Measurements from ENCODE around the gene PPBP.

The PPBP gene

DNA sequence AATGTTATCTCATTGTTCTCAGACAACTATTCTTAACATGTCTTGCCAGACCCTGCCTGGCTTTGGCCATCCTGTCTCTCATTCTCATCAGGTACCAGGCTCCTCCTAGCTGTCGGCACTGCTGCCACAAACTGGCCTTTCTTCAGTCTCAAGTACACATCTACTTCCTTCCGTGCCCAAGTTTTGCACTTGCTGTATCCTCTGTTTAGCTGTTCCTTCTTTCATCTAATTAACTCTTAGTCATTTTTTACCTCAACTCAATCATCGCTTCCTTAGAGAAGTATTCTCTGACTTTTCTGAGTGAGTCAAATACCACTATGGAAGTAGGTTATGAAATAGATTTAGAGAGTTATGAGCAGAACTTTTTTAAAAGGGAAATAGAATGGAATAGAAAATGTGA, 30.8 kb upstream of the PPBP start:
- TF ChIP-seq SIN3A (IDR thresholded peaks at IDR 0.05; ENCODE audit: borderline replicate concordance, insufficient read depth, low read length): no peak
- TF ChIP-seq POLR2AphosphoS5 (IDR thresholded peaks at IDR 0.05; ENCODE audit: low read depth, low read length): no peak
- no peak for TF ChIP-seq TAF1 (IDR thresholded peaks at IDR 0.05; ENCODE audit: borderline replicate concordance, insufficient read depth, low read length)
- TF ChIP-seq FOXP2 (optimal IDR thresholded peaks at IDR 0.05; ENCODE audit: borderline replicate concordance, extremely low read depth, extremely low read length, insufficient read depth): no peak
- TF ChIP-seq, protein P1, sequence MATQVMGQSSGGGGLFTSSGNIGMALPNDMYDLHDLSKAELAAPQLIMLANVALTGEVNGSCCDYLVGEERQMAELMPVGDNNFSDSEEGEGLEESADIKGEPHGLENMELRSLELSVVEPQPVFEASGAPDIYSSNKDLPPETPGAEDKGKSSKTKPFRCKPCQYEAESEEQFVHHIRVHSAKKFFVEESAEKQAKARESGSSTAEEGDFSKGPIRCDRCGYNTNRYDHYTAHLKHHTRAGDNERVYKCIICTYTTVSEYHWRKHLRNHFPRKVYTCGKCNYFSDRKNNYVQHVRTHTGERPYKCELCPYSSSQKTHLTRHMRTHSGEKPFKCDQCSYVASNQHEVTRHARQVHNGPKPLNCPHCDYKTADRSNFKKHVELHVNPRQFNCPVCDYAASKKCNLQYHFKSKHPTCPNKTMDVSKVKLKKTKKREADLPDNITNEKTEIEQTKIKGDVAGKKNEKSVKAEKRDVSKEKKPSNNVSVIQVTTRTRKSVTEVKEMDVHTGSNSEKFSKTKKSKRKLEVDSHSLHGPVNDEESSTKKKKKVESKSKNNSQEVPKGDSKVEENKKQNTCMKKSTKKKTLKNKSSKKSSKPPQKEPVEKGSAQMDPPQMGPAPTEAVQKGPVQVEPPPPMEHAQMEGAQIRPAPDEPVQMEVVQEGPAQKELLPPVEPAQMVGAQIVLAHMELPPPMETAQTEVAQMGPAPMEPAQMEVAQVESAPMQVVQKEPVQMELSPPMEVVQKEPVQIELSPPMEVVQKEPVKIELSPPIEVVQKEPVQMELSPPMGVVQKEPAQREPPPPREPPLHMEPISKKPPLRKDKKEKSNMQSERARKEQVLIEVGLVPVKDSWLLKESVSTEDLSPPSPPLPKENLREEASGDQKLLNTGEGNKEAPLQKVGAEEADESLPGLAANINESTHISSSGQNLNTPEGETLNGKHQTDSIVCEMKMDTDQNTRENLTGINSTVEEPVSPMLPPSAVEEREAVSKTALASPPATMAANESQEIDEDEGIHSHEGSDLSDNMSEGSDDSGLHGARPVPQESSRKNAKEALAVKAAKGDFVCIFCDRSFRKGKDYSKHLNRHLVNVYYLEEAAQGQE (IDR thresholded peaks at IDR 0.05; ENCODE audit: insufficient read depth in 1 of 2, low read depth in 2 of 2, low read length in 2 of 2): no peak

DNA sequence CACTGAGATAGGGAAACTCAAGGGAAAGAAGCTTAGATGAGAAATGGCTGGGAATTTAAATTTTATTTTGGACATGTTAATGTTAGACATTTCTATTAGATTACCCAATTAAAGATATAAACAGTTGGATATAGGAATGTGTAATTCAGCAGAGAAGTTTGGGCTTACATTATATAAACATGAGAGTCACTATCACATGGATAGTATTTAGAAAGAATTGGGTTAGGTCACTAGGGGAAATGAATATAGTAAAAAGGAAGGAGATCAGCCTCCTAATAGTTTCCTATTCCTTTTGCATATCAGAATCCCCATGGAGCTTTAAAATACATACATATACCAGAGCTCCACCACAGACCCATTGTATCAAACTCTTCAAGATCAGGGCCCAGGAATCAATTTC, 30.1 kb upstream of the PPBP start:
- TF ChIP-seq FOXP2 (optimal IDR thresholded peaks at IDR 0.05; ENCODE audit: borderline replicate concordance, extremely low read depth, extremely low read length, insufficient read depth) (no peak), TAF1 (IDR thresholded peaks at IDR 0.05; ENCODE audit: borderline replicate concordance, insufficient read depth, low read length) (no peak), SIN3A (IDR thresholded peaks at IDR 0.05; ENCODE audit: borderline replicate concordance, insufficient read depth, low read length) (no peak), POLR2AphosphoS5 (IDR thresholded peaks at IDR 0.05; ENCODE audit: low read depth, low read length) (no peak)
- TF ChIP-seq, protein P1 (IDR thresholded peaks at IDR 0.05; ENCODE audit: insufficient read depth in 1 of 2, low read depth in 2 of 2, low read length in 2 of 2): no peak

DNA sequence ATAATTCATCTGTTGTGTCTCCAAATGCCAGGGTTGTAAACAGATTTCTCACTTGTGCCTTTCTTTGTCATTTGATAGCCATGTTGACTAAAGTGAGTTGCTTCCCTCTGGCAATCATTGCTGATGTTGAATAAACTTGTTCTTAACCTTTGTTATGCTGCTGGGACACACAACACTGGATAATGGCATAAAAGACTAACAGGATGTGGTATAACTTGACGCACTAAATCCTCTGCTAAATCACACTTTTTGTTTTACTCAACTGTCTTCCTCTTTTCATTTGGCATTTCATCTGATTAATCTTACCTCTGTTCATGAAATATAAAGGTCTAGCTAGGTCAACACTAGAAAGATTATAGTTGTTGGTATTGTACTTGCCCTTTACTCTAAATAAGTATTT, 28.1 kb upstream of the PPBP start:
- TF ChIP-seq SIN3A (IDR thresholded peaks at IDR 0.05; ENCODE audit: borderline replicate concordance, insufficient read depth, low read length) (no peak), POLR2AphosphoS5 (IDR thresholded peaks at IDR 0.05; ENCODE audit: low read depth, low read length) (no peak), TAF1 (IDR thresholded peaks at IDR 0.05; ENCODE audit: borderline replicate concordance, insufficient read depth, low read length) (no peak), FOXP2 (optimal IDR thresholded peaks at IDR 0.05; ENCODE audit: borderline replicate concordance, extremely low read depth, extremely low read length, insufficient read depth) (no peak)
- TF ChIP-seq, protein P1 (IDR thresholded peaks at IDR 0.05; ENCODE audit: insufficient read depth in 1 of 2, low read depth in 2 of 2, low read length in 2 of 2): no peak

DNA sequence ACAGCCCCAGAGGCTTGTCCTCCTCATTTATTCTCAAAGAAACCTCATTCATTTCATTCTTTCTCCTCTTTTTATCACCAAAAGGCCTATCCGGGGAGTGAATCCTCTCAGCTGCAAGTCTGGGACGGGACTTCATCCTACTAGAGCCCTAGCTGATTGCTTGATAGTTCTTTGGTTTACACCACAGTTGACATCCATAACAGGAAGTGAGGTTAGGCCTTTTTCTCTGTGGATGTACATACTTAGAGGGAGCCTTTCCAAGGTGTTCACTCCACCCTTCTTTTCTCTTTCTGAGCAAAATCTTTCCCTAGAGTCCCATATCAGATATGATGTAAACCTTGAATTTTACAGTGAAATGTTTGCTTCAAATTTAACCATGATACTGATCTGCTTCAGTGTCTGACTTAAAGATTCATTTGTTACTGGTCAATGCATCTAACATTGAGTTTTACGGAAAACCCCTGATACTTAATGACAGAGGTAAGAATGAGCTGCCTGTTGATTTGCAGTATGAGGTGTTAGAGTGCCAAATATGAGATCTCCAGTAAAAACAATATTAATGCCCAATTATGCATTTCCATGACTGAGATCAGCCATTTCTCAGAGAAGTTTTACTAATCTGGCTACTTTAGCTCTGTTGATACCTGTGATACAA, 27.3 kb upstream of the PPBP start:
- TF ChIP-seq FOXP2 (optimal IDR thresholded peaks at IDR 0.05; ENCODE audit: borderline replicate concordance, extremely low read depth, extremely low read length, insufficient read depth) (no peak), TAF1 (IDR thresholded peaks at IDR 0.05; ENCODE audit: borderline replicate concordance, insufficient read depth, low read length) (no peak), SIN3A (IDR thresholded peaks at IDR 0.05; ENCODE audit: borderline replicate concordance, insufficient read depth, low read length) (no peak), POLR2AphosphoS5 (IDR thresholded peaks at IDR 0.05; ENCODE audit: low read depth, low read length) (no peak)
- TF ChIP-seq, protein P1 (IDR thresholded peaks at IDR 0.05; ENCODE audit: insufficient read depth in 1 of 2, low read depth in 2 of 2, low read length in 2 of 2): no peak

Data from PFSK-1 (cell line).